H7 (cell line): ENCODE measurements around the gene HOXA5. TPM values are rescaled to one million over a fixed set of nuclear protein-coding genes. Genes with fewer than 3 reads are reported as not detected.
A peak's percentile ranks its signal among the peaks of the same experiment; 100 is the strongest.

ENCODE experiments used
- DNase-seq: peaks from one replicate; pipeline ENCODE4 v3.0.0; 2012
- H3K27me3 ChIP-seq: 2 replicates; pipeline ENCODE4 v1.6.0; 2011; ENCODE audit warnings: mild to moderate bottlenecking, low read length; ENCODE audit not compliant: control insufficient read depth, insufficient read depth
- H3K36me3 ChIP-seq: replicated peaks from 2 replicates; pipeline ENCODE4 v1.5.1; 2011; ENCODE audit warnings: low read length; ENCODE audit not compliant: control insufficient read depth, insufficient read depth
- H3K4me3 ChIP-seq: 2 replicates; pipeline ENCODE4 v1.5.1; 2011; ENCODE audit warnings: low read depth, mild to moderate bottlenecking, control low read depth, low read length, moderate library complexity; ENCODE audit not compliant: insufficient read depth
- total RNA-seq: library from RNA; depleted of rRNA; stranded (reverse); fragments of >200 nt; shearing (Covaris generic); gene quantifications from 2 replicates; pipeline ENCODE4 v1.2.3, GENCODE V29; 2014

Gene HOXA5
- total RNA-seq, 1 experiment from 2014 or later: not detected

DNA sequence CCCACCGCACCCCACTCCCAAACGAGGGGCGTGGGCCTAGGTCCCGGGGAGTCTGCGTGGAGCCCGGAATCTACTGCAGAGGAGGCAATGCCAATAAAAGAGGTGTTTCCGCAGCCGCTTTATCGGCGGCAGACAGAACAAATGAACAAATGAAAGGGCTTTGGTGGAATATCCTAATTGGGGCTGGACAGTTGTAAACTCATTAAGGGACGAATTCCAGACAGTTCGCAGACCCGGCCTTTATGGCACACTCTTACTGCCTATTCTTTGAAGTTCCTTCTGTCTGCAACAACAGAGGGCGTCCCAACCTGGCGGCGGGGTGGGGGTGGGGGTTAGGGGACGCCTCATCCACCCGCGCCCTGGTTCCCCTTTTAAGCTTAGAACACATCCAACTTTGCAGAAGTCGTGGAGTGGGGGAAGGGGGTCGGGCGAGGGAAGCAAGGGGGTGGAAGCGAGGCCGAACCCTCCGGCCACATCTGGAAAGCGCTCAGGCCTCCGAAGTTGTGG lies 17.8 kb upstream of the HOXA5 start:
- Histone ChIP-seq H3K27me3 (peaks cover 100% of the 10 kb centered on the region), H3K36me3 (no peaks in the 10 kb centered on the region), H3K4me3 (no peak overlapping the region)
- DNase-seq: no peak

DNA sequence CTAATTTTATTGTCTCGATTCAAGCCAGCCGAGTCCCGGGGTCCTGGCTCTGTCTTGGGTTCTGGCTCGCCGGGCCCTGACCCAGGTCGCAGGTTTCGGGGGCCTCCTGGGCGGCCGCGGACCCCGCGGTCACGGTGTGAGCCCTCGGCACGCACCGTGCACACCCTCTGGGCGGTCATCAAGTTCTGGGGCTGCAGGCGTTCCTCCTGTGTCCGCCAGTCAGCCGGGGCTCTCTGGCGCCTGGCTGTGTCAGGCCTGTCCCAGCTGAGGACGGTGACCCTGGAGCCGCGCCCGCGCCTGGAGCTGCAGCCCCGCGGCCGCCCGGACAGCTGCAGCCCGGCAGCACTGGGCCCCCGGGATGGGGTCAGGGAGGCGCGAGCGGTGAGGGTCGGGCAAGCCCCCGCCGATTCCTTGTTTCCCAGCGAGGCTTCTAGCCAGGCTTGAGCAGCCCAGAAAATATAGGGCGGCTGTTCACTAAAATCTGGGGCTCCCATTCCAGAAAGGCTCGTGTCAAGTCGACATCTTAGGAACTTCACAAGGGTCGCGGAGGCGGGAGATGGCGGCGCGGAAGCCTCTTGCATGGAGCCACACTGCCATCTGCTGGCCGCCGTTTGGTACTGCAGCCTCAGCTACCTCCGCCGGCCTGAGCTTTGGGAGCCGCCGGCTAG lies 17.2 kb upstream of the HOXA5 start:
- DNase-seq: peak; percentile 95
- H3K4me3 ChIP-seq: peak overlapping the region; percentile 29; the same call in 1 of the 2 replicates
- no peaks in the 10 kb centered on the region for H3K36me3 ChIP-seq
- H3K27me3 ChIP-seq: peaks cover 100% of the 10 kb centered on the region

- no peak for DNase-seq
- Histone ChIP-seq H3K36me3 (no peaks in the 10 kb centered on the region), H3K27me3 (peaks cover 100% of the 10 kb centered on the region), H3K4me3 (no peak overlapping the region)
Measured at GRCh38 chr7:27160145-27160545, 16.7 kb upstream of the HOXA5 start.

- Histone ChIP-seq H3K4me3 (no peak overlapping the region), H3K36me3 (no peaks in the 10 kb centered on the region)
- peak; percentile 60 for DNase-seq
Measured at GRCh38 chr7:27159266-27160144, 16.0 kb upstream of the HOXA5 start.

DNA sequence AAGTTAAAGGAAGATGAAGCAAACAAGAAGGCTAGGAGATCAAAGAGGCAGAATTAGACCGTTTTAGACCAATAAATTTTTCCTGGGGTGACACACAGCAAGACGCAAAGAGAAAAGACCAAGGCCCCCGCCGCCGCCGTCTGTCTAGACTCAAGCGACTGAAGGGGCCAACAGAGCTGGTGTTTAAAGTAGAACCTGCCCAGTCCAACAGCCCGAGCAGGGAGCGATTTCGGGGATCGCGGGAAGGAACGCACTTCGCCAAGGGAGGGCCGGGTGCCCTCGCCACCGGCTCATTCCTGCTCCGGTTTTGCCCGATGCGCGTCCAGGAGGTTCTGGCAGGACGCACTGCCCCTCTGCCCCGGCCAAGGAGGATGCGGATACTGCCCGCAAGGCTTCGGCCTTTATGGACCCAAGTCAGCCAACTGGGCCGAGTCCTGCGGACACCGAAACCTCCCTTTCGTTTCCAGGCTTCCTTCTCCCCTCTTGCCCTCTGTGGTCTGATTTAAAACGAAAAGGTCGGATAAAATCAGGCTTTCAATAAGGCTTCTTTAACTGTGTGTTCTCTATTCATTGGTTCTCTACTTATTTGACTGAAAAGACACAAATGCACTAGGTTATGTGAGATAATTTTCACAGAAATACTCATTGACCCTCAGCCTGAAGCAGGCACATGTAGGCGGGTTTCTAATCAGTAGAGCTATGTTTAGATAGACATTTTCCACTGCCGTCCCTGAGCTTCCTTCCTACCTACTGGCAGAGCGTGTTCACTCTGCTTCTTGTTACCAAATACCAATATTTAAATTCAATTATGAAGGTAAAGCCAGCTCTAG lies 15.2 kb upstream of the HOXA5 start:
- Histone ChIP-seq H3K36me3 (no peaks in the 10 kb centered on the region), H3K4me3 (no peak overlapping the region), H3K27me3 (peaks cover 100% of the 10 kb centered on the region)
- DNase-seq: peak; percentile 67

More at GRCh38 chr7:27159266-27160144, 16.0 kb upstream of the HOXA5 start:
- peaks cover 100% of the 10 kb centered on the region for H3K27me3 ChIP-seq

GRCh38 chr7:27157702-27158431 lies 14.4 kb upstream of the HOXA5 start:
- DNase-seq: peak; percentile 60
- Histone ChIP-seq H3K27me3 (peaks cover 100% of the 10 kb centered on the region), H3K4me3 (no peak overlapping the region), H3K36me3 (no peaks in the 10 kb centered on the region)

DNA sequence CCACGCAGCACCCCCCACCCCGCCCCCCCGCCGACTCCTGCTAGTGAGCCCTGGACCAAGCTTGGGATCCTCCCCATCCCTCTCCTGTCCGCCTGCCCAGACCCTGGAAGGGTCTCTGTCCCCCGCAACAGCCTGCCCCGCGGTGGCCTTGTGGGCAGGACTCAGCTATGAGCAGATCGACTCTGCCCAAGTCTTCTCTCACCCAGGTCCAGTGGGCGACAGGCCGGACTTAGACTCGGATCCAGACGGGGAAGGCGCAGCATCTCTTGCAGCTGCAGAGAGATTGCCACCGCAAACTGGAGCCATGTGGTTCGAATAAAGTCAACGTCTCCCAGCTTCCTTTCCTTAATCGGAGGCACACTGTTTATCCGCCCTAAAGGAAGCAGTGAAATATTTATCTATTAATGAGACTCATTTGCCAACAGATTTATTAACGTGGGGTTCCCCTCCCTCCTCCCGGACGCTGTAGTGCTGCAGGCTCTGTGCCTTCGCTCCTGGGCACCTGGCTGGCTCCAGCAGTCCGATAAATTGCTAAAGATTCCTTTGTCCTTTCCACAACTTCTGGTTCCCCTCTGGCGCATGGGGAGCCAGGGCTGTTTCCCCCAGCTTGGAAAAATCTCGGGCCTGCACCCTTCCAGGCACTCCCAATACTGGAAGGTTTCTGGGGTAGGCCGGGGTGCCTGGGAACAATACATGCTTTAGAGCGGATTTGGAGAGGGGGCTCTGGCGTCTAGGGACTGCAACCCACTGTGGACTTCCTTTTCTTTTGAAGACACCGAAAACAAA lies 13.6 kb upstream of the HOXA5 start:
- no peak overlapping the region; the same call in 1 of the 2 replicates for H3K4me3 ChIP-seq
- DNase-seq: peak; percentile 48
- peaks cover 100% of the 10 kb centered on the region for H3K27me3 ChIP-seq
- no peaks in the 10 kb centered on the region for H3K36me3 ChIP-seq

GRCh38 chr7:27156508-27156898 lies 13.0 kb upstream of the HOXA5 start, which contains the start of gene HOXA7:
Gene HOXA7 (minus strand): TSS chr7:27156675. CDS start chr7:27156545, 130 bp downstream.
- peak; percentile 87 for DNase-seq
- H3K4me3 ChIP-seq: peak within 1 kb of the TSS; percentile 28
- peaks cover 100% of the 10 kb centered on the region for H3K27me3 ChIP-seq
- H3K36me3 ChIP-seq: no peaks in the 10 kb centered on the region

- peak overlapping the region; percentile 28 for H3K4me3 ChIP-seq
- H3K36me3 ChIP-seq: no peaks in the 10 kb centered on the region
- H3K27me3 ChIP-seq: peaks cover 100% of the 10 kb centered on the region
- DNase-seq: peak; percentile 84
Measured at GRCh38 chr7:27155816-27156507, 12.5 kb upstream of the HOXA5 start.

DNA sequence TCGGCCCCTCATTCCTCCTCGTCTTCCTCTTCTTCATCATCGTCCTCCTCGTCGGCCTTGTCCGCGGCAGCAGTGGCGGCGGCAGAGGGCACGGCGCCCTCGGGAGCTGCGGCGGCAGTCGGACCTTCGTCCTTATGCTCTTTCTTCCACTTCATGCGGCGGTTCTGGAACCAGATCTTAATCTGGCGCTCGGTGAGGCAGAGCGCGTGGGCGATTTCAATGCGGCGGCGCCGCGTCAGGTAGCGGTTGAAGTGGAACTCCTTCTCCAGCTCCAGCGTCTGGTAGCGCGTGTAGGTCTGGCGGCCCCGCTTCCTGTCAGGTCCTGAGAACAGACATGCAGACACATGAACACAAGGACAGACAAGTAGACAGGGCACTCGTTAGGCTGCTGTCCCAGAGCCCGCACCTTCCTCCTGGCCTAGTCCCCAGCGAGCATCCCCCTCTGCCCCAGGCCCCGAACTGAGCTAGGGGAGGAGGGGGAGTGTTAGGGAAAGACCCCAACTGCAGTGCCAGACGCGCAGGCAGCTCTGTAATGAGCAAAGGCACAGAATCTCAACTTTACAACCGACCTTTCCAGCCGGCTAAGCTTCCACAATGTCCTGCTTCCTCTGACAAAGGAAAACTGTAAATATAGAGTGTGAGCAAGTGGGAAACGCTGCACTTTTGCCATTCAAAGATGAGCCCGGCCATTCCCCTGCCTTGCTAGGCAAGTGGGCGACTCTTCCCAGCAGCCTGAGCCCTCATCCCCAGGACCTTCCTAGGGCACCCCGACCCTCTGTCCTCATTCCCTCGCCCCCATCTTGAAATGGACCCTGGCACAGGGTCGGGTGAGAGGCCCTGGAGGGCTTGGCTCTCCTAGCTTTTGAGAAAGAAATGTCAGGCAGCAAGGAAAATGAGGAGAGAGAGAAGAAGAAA lies 11.7 kb upstream of the HOXA5 start:
- H3K4me3 ChIP-seq: no peak overlapping the region
- no peaks in the 10 kb centered on the region for H3K36me3 ChIP-seq
- H3K27me3 ChIP-seq: peaks cover 100% of the 10 kb centered on the region
- peak; percentile 66 for DNase-seq

- peak; percentile 53 for DNase-seq
- no peak overlapping the region for H3K4me3 ChIP-seq
Measured at GRCh38 chr7:27154369-27154768, 10.9 kb upstream of the HOXA5 start.

GRCh38 chr7:27153526-27153925 lies 10.0 kb upstream of the HOXA5 start:
- peak; percentile 33 for DNase-seq
- no peak overlapping the region for H3K4me3 ChIP-seq
- H3K36me3 ChIP-seq: no peaks in the 10 kb centered on the region
- peaks cover 100% of the 10 kb centered on the region for H3K27me3 ChIP-seq

More at GRCh38 chr7:27154369-27154768, 10.9 kb upstream of the HOXA5 start:
- peaks cover 100% of the 10 kb centered on the region for H3K27me3 ChIP-seq
- no peaks in the 10 kb centered on the region for H3K36me3 ChIP-seq
